Gastroesophageal sphincter (tissue), 4 donors: ENCODE measurements around the gene PRKAR1B. TPM values are rescaled to one million over a fixed set of nuclear protein-coding genes. Genes with fewer than 3 reads are reported as not detected.

Experiments used
- ATAC-seq: fragments of 150-250 bp; one replicate; pipeline ENCODE4 v1.9.1; 2016; ENCODE audit warnings: mild to moderate bottlenecking, moderate library complexity
- H3K27ac ChIP-seq, 4 donors: fragments of 200-600 bp; sonication (generic) in 3 of 4; 1 replicate in 3 of 4; 2 replicates in 1 of 4; pipeline ENCODE4 v1.5.1; 2016 to 2019
- H3K27me3 ChIP-seq: fragments of 200-600 bp; sonication (generic); one replicate; pipeline ENCODE4 v1.5.1; 2019
- H3K36me3 ChIP-seq, 2 donors: fragments of 200-600 bp; sonication (generic); one replicate each; pipeline ENCODE4 v1.5.1; 2019; ENCODE audit warnings: control low read depth in 1 of 2
- H3K4me1 ChIP-seq, 3 donors: fragments of 200-600 bp; sonication (generic); 1 replicate in 2 of 3; 2 replicates in 1 of 3; pipeline ENCODE4 v1.5.1; 2016 to 2019; ENCODE audit warnings: control low read depth in 2 of 3
- H3K4me3 ChIP-seq, 2 donors: fragments of 200-600 bp; sonication (generic); one replicate each; pipeline ENCODE4 v1.5.1; 2019; ENCODE audit warnings: mild to moderate bottlenecking in 1 of 2, moderate library complexity in 1 of 2
- H3K9me3 ChIP-seq, 3 donors: fragments of 200-600 bp; sonication (generic); one replicate each; pipeline ENCODE4 v1.5.1; 2017 to 2019; ENCODE audit warnings: control low read depth in 2 of 3
- EP300 ChIP-seq: sonication (generic); formaldehyde crosslinking; IDR thresholded peaks from one replicate; pipeline ENCODE4 v1.6.1; 2017; ENCODE audit warnings: antibody characterized with exemption, mild to moderate bottlenecking
- POLR2A ChIP-seq, 2 donors: fragments of 450-650 bp; IDR thresholded peaks; one replicate each; pipeline ENCODE4 v1.6.1; 2017; ENCODE audit warnings: antibody characterized with exemption in 2 of 2, mild to moderate bottlenecking in 2 of 2, moderate library complexity in 1 of 2
- POLR2AphosphoS5 ChIP-seq: sonication (generic); formaldehyde crosslinking; IDR thresholded peaks from one replicate; pipeline ENCODE4 v1.6.1; 2017; ENCODE audit warnings: antibody characterized with exemption
- WGBS, 2 donors: methylation state at CpG; one replicate each; pipeline ENCODE4 v1.1.5; 2018; ENCODE audit warnings: low coverage in 1 of 2; 5-methylcytosine and 5-hydroxymethylcytosine counted together
- total RNA-seq, 4 donors: library from RNA; depleted of rRNA; stranded (reverse); fragments of >200 nt; gene quantifications; one replicate each; pipeline ENCODE4 v1.1.0, GENCODE V29; 2016
- TF ChIP-seq, protein P1 (sequence below), 4 experiments: fragments of 200-600 bp in 2 of 4; fragments of 450-650 bp in 2 of 4; sonication (generic) in 1 of 4; IDR thresholded peaks; one replicate each; pipeline ENCODE4 v1.5.1; 2017 to 2019; ENCODE audit warnings: antibody characterized with exemption in 4 of 4, mild to moderate bottlenecking in 2 of 4, moderate library complexity in 2 of 4

PRKAR1B gene
- total RNA-seq, 4 donors from 2014 or later, result 11.6 to 39.1 (median 24.8) TPM

DNA sequence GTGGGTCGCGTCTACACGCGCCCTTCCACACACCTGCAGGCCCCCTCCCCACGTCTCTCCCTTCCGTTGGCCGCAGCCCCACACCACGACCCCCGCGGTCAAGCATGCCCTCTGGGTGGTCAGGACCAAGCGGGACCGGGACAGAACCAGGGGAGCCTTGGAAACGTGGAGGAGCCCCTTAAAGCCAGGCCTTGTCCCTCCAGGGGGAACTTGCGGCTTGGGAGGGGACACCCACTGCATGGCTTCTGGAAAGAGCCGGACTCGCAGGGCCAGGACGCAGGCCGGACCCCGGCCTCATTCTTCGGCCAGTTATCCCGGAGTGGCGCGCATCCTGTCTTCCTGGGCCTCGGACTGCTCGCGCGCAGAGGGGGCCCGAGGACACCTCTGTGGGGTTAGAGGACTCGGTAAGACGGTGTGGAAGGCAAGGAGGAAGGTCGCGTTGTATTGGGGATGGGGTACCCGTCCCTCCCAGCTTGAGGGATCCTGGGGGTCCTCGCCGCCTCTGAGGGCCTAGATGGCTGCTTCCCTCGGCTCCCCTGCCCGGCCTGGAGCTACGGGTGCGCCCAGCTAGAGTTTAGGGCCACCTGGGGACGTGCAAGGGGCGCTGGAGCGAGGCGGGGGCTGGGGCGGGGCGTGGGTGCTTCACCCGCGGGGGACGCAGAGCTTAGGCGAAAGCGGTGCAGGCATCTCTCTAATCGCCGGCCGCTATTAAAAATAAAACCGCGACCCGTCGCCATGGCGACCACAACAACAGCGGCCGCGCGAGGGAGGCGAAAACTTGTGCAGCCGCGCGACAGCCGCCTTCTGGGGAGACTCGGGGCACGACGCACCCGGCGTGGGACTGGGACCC, 205.6 kb downstream of the PRKAR1B start:
- H3K9me3 ChIP-seq, result no peaks in the 10 kb centered on the region
- 55% methylated on average over 4 of the region's 72 CpGs; no CpG with 5 or more reads in 1 of the 2 donors for WGBS, 2 donors
- peak overlapping the region in 3 of 4 donors; percentile 96 to 98 (median 96) for H3K27ac ChIP-seq

GRCh38 chr7:520503-521161, 206.4 kb downstream of the PRKAR1B start:
- Histone ChIP-seq H3K4me3 (peak overlapping the region; percentile 57 to 77), H3K36me3 (no peaks in the 10 kb centered on the region), H3K27ac (peak overlapping the region; percentile 81 to 98 (median 96)), H3K9me3 (no peaks in the 10 kb centered on the region), H3K27me3 (peaks cover 13% of the 10 kb centered on the region), H3K4me1 (peaks cover 0 to 62% (median 26%) of the 10 kb centered on the region in 3 donors)
- ATAC-seq, result no peak
- no peak for TF ChIP-seq POLR2AphosphoS5
- TF ChIP-seq, protein P1, sequence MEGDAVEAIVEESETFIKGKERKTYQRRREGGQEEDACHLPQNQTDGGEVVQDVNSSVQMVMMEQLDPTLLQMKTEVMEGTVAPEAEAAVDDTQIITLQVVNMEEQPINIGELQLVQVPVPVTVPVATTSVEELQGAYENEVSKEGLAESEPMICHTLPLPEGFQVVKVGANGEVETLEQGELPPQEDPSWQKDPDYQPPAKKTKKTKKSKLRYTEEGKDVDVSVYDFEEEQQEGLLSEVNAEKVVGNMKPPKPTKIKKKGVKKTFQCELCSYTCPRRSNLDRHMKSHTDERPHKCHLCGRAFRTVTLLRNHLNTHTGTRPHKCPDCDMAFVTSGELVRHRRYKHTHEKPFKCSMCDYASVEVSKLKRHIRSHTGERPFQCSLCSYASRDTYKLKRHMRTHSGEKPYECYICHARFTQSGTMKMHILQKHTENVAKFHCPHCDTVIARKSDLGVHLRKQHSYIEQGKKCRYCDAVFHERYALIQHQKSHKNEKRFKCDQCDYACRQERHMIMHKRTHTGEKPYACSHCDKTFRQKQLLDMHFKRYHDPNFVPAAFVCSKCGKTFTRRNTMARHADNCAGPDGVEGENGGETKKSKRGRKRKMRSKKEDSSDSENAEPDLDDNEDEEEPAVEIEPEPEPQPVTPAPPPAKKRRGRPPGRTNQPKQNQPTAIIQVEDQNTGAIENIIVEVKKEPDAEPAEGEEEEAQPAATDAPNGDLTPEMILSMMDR (IDR thresholded peaks at IDR 0.05), result peak in 2 of 4 experiments; percentile 17 to 28
- 60% methylated on average over 1 of the region's 63 CpGs; no CpG with 5 or more reads in 1 of the 2 donors for WGBS, 2 donors

More for the DNA sequence above, 205.6 kb downstream of the PRKAR1B start:
- H3K4me3 ChIP-seq, result peak overlapping the region; percentile 26 to 56
- H3K4me1 ChIP-seq, result peaks cover 0 to 54% (median 21%) of the 10 kb centered on the region in 3 donors
- ATAC-seq, result no peak
- peaks cover 13% of the 10 kb centered on the region for H3K27me3 ChIP-seq
- TF ChIP-seq EP300, result no peak
- TF ChIP-seq, protein P1 (IDR thresholded peaks at IDR 0.05), result peak in 1 of 4 experiments; percentile 11
- no peaks in the 10 kb centered on the region for H3K36me3 ChIP-seq

- WGBS, 2 donors, result no CpG with 5 or more reads among the region's 132 CpGs
- peak; percentile 46 for ATAC-seq
- H3K4me3 ChIP-seq, result peak within 1 kb of the TSS; percentile 57 to 77
Measured at GRCh38 chr7:519484-520390, 207.3 kb downstream of the PRKAR1B start, which contains the start of gene PDGFA. PDGFA (minus strand) TSS chr7:519846; CDS start chr7:519001, 845 bp downstream.

More at GRCh38 chr7:519484-520390, 207.3 kb downstream of the PRKAR1B start, which contains the start of gene PDGFA:
- H3K36me3 ChIP-seq, result no peaks in the 10 kb centered on the region
- TF ChIP-seq EP300 (no peak), POLR2A (IDR thresholded peaks at IDR 0.05) (peak; percentile 17 to 25), POLR2AphosphoS5 (peak; percentile 59)
- TF ChIP-seq, protein P1 (IDR thresholded peaks at IDR 0.05), result peak in 3 of 4 experiments; percentile 22 to 79 (median 71)
- no peaks in the 10 kb centered on the region for H3K9me3 ChIP-seq
- H3K27ac ChIP-seq, result peak within 1 kb of the TSS; percentile 81 to 98 (median 96)
- H3K4me1 ChIP-seq, result peaks cover 0 to 71% (median 33%) of the 10 kb centered on the region in 3 donors
- H3K27me3 ChIP-seq, result peaks cover 13% of the 10 kb centered on the region
